ENCODE measurements around the gene FXYD7.
"Not testable (repeated sequence)": the region's sequence is repeated elsewhere in the genome, so short reads cannot be mapped to it uniquely, and the experiment has no call there.

Gene FXYD7

GRCh38 chr19:35098413-35099049 is 44.5 kb upstream of the FXYD7 start:
- no peak for DNase-seq
- intact Hi-C loops (cut with DNase I; ENCODE audit: low total_unique reads): no loop called here

DNA sequence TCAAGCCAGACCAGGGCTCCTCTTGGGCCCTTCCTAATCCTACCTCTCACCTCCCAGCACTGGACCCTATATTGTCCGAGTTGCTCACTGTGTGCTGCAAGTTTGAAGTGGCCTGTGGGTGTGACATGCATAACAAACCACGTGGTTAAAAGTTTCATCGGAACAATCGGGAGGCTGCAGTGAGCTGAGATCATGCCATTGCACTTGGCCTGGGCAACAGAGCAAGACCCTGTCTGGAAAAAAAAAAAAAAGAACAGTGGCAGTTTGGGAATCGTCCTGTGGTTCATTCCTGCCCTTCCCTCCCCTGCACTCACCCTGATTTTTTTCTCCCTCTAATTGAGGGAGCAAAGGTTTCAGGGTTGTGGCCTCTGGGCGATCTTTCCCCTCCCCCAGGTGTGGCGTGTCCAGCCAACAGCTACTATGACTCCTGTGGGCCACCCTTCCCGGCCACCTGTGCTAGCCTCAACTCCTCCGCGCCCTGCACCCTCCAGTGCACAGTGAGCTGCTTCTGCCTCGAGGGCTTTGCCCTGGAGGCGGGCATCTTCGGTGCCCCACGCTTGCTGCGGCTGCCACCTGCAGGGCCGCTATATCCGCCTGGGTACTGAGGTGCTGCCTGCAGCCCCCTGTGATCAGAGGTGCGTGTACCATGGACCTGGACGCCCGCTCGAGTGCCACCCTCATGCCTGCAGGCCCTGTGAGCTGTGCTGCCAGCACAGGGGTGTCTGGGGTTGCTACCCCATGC is 43.7 kb upstream of the FXYD7 start:
- no peak for DNase-seq
- H3K4me1 ChIP-seq: no peaks in the 10 kb centered on the region
- TF ChIP-seq, protein P1, sequence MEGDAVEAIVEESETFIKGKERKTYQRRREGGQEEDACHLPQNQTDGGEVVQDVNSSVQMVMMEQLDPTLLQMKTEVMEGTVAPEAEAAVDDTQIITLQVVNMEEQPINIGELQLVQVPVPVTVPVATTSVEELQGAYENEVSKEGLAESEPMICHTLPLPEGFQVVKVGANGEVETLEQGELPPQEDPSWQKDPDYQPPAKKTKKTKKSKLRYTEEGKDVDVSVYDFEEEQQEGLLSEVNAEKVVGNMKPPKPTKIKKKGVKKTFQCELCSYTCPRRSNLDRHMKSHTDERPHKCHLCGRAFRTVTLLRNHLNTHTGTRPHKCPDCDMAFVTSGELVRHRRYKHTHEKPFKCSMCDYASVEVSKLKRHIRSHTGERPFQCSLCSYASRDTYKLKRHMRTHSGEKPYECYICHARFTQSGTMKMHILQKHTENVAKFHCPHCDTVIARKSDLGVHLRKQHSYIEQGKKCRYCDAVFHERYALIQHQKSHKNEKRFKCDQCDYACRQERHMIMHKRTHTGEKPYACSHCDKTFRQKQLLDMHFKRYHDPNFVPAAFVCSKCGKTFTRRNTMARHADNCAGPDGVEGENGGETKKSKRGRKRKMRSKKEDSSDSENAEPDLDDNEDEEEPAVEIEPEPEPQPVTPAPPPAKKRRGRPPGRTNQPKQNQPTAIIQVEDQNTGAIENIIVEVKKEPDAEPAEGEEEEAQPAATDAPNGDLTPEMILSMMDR (IDR thresholded peaks at IDR 0.05): no peak
- intact Hi-C loops (cut with DNase I; ENCODE audit: low total_unique reads): no loop called here
- peaks cover 0 to 3% of the 10 kb centered on the region in 2 donors for H3K27me3 ChIP-seq
- H3K27ac ChIP-seq: no peak overlapping the region
- H3K4me3 ChIP-seq: no peak overlapping the region
- H3K36me3 ChIP-seq: no peaks in the 10 kb centered on the region
- H3K9me3 ChIP-seq: no peaks in the 10 kb centered on the region

More at GRCh38 chr19:35098413-35099049, 44.5 kb upstream of the FXYD7 start:
- no peak overlapping the region for H3K4me3 ChIP-seq
- no peaks in the 10 kb centered on the region for H3K4me1 ChIP-seq
- no peak overlapping the region for H3K27ac ChIP-seq
- TF ChIP-seq, protein P1 (IDR thresholded peaks at IDR 0.05): no peak
- no peaks in the 10 kb centered on the region for H3K36me3 ChIP-seq
- H3K9me3 ChIP-seq: no peaks in the 10 kb centered on the region
- H3K27me3 ChIP-seq: peaks cover 0 to 3% of the 10 kb centered on the region in 2 donors

DNA sequence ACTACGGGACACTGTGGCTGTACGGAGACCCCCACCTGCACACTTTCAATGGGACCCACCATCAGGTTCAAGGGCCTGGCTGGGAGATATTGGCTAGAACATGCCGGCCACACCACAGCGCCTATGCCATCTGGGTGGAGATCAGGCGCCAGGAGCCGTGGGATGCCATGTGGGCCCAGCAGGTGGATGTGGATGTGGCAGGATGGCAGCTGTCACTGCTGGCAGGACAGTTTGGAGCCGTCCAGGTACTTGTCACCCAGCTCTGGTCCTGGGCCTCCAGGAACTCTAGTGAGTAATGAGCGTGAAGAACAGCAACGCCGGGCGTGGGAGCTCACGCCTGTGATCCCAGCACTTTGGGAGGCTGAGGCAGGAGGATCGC is 43.2 kb upstream of the FXYD7 start:
- Histone ChIP-seq H3K27ac (no peak overlapping the region), H3K36me3 (no peaks in the 10 kb centered on the region), H3K27me3 (peaks cover 0 to 3% of the 10 kb centered on the region in 2 donors), H3K4me3 (no peak overlapping the region), H3K4me1 (no peaks in the 10 kb centered on the region), H3K9me3 (no peaks in the 10 kb centered on the region)
- DNase-seq: no peak
- intact Hi-C loops (cut with DNase I; ENCODE audit: low total_unique reads): no loop called here
- TF ChIP-seq, protein P1 (IDR thresholded peaks at IDR 0.05): no peak

DNA sequence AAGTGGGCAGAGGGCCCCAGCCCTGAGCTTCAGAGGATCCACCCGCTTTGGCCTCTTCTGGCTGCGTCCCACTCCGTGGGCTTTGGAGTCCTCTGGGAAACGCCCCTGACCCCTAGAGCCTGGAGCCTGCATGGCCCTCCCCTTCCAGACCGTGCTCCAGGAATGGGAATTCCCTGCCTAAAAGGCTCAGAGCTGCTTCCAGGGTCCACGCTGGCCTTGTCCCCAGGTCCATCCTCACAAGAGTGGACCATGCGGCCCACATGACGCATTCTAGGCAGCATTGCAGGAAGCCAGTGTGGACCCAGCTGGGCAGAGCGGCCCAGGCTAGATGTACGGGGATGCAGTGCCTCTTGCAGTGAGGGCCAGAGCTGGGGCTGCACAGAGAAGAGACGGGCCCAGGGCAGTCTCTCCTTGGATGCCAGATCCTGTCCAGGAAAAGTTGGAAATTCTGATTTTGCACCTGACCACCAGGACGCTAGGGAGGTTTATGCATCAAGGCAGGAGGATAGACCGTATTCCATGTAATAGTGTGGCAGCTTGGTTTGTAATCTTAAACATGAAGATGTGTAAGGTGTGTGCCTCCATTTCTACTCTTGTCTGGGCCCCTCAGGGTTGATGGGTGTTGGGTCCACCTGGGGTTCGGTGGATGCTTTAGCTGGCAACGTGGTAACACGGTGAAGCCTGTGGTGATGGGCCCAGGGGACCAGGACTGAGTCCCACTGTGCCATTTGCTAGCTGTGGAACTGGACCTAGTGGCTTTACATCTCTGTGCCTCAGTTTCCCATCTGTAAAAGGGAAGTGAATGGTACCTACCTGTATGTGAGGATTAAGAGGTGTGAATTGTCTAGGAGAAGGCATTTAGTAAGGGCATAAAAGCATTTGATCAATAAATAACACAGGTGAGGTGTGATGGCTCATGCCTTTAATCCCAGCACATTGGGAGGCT is 42.2 kb upstream of the FXYD7 start:
- Histone ChIP-seq H3K4me1 (no peaks in the 10 kb centered on the region), H3K4me3 (no peak overlapping the region), H3K36me3 (no peaks in the 10 kb centered on the region), H3K9me3 (no peaks in the 10 kb centered on the region), H3K27ac (no peak overlapping the region), H3K27me3 (peaks cover 0 to 3% of the 10 kb centered on the region in 2 donors)
- intact Hi-C loops (cut with DNase I; ENCODE audit: low total_unique reads): no loop called here
- no peak for DNase-seq
- TF ChIP-seq, protein P1 (IDR thresholded peaks at IDR 0.05): no peak

GRCh38 chr19:35101949-35102348 is 41.1 kb upstream of the FXYD7 start:
- intact Hi-C loops (cut with DNase I; ENCODE audit: low total_unique reads); H3K9me3 ChIP-seq; H3K36me3 ChIP-seq; H3K4me1 ChIP-seq; H3K27ac ChIP-seq; H3K4me3 ChIP-seq; DNase-seq; H3K27me3 ChIP-seq: not testable (repeated sequence)

DNA sequence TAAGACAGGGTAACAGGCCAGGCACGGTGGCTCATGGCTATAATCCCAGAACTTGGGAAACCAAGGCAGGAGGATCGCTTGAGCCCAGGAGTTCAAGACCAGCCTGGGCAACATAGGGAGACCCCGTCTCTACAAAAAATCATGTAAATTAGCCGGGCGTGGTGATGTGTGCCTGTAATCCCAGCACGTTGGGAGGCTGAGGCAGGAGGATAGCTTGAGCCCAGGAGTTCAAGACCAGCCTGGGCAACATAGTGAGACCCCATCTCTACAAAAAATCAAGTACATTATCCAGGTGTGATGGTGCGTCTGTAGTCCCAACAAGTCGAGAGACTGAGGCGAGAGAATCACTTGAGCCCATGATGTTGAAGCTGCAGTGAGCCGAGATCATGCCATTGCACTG is 39.4 kb upstream of the FXYD7 start:
- H3K4me3 ChIP-seq; H3K36me3 ChIP-seq; H3K4me1 ChIP-seq; DNase-seq; H3K9me3 ChIP-seq; H3K27ac ChIP-seq; H3K27me3 ChIP-seq; intact Hi-C loops (cut with DNase I; ENCODE audit: low total_unique reads): not testable (repeated sequence)

Data from tibial artery (tissue), 4 donors.